Psoas muscle (tissue), 8 donors: ENCODE results near the gene ATP6V0E1. TPM values are rescaled to one million over a fixed set of nuclear protein-coding genes. Genes with fewer than 3 reads are reported as not detected.
"Not testable (repeated sequence)": the region's sequence is repeated elsewhere in the genome, so short reads cannot be mapped to it uniquely, and the experiment has no call there.

ENCODE experiments used
- ATAC-seq, 4 donors: fragments of 200-7000 bp; cut with Tn5 transposase; one replicate each; pipeline ENCODE4 v1.9.1; 2020; ENCODE audit warnings: moderate library complexity in 3 of 4, mild to moderate bottlenecking in 2 of 4
- DNase-seq, 2 donors: peaks; one replicate each; pipeline ENCODE4 v3.0.0-alpha.2; 2020
- H3K27ac ChIP-seq: fragments of 200-600 bp; one replicate; pipeline ENCODE4 v1.8.0; 2022
- H3K27me3 ChIP-seq, 3 donors: fragments of 200-600 bp in 1 of 3; one replicate each; pipeline versions ENCODE4 v1.6.1 to v1.8.0; 2013 to 2022; ENCODE audit warnings: low read length in 2 of 3, mild to moderate bottlenecking in 2 of 3, moderate library complexity in 1 of 3; ENCODE audit not compliant: insufficient read depth in 3 of 3
- H3K36me3 ChIP-seq, 2 donors: fragments of 200-600 bp in 1 of 2; one replicate each; pipeline versions ENCODE4 v1.6.1 to v1.8.0; 2013 to 2022; ENCODE audit warnings: low read depth in 1 of 2, mild to moderate bottlenecking in 1 of 2, moderate library complexity in 1 of 2; ENCODE audit not compliant: insufficient read depth in 1 of 2
- H3K4me1 ChIP-seq: fragments of 200-600 bp; one replicate; pipeline ENCODE4 v1.8.0; 2022
- H3K4me3 ChIP-seq: fragments of 200-600 bp; one replicate; pipeline ENCODE4 v1.8.0; 2022; ENCODE audit warnings: mild to moderate bottlenecking
- H3K9me3 ChIP-seq: fragments of 200-600 bp; one replicate; pipeline ENCODE4 v1.8.0; 2022
- WGBS, 3 donors: extraction: QIAGEN DNeasy Blood & Tissue Kit; methylation state at CpG; one replicate each; pipeline versions ENCODE4 v1.1.6 to v1.1.7; 2013; 5-methylcytosine and 5-hydroxymethylcytosine counted together
- intact Hi-C, 2 donors: fragments of 100-400 bp; cut with DNase I; formaldehyde crosslinking; loops; one replicate each; pipeline versions ENCODE4 v1.11.0 to v1.14.2; 2022
- polyA plus RNA-seq, 3 donors: library from polyadenylated mRNA; stranded (reverse); fragments of 200-250 nt; gene quantifications; one replicate each; pipeline ENCODE4 v1.2.3, GENCODE V29; 2013
- total RNA-seq, 4 donors: library from RNA; stranded (reverse); fragmentation: NEBNext Ultra II Directional in 2 of 4; extraction: Animal tissue kit (Norgen Biotek cat#: 25700) in 2 of 4; gene quantifications; one replicate each; pipeline versions ENCODE4 v1.2.1 to v1.2.4, GENCODE V29; 2021 to 2023
- TF ChIP-seq, protein P1 (sequence below): fragments of 200-600 bp; IDR thresholded peaks from one replicate; pipeline ENCODE4 v1.8.0; 2022; ENCODE audit warnings: antibody characterized with exemption
- donor health status: healthy with polysubstance abuse.
- donor health status: DM: no; HTN: no; CAD: no; lungs with moderate emphysema.
- donor health status: Bipolar disorder and iron deficiency.
- donor health status: healthy.
- donor health status: DM: yes; HTN: yes; CAD: no.
- donor health status: DM: no; HTN: no; CAD: no.
- donor health status: DM: no; HTN: no; CAD: no.
- donor health status: DM: yes; HTN: yes; CAD: no.

ATP6V0E1 gene
- total and polyA plus RNA-seq, 7 donors = 97.8 to 319 (median 163) TPM

DNA sequence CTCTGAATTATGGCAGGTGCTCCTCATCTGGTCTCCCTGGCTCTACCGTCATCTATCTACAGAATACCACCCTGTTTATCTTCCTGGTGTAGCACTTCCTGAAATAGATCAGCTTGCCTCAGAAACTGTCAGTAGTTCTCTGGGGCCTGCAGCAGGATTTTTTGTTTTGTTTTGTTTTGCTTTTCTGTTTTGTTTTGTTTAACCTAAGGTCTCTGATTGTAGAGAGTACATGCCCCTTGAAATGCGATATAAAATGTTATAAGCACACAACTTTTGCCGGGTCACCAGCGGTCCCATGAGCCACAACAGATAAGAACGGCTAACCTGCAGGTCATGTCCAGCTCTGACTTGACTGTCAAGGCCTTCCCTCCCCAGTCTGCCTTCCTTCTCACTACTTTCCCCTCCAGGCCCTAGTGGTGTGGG lies 45.9 kb downstream of the ATP6V0E1 start:
- no peak overlapping the region for H3K4me3 ChIP-seq
- peak in 1 of 4 donors; percentile 33 for ATAC-seq
- peaks cover 3 to 4% of the 10 kb centered on the region in 2 donors for H3K36me3 ChIP-seq
- 54 to 65% (median 56%) methylated on average over 5 of the region's 5 CpGs for WGBS, 3 donors
- no peak for DNase-seq
- TF ChIP-seq, protein P1, sequence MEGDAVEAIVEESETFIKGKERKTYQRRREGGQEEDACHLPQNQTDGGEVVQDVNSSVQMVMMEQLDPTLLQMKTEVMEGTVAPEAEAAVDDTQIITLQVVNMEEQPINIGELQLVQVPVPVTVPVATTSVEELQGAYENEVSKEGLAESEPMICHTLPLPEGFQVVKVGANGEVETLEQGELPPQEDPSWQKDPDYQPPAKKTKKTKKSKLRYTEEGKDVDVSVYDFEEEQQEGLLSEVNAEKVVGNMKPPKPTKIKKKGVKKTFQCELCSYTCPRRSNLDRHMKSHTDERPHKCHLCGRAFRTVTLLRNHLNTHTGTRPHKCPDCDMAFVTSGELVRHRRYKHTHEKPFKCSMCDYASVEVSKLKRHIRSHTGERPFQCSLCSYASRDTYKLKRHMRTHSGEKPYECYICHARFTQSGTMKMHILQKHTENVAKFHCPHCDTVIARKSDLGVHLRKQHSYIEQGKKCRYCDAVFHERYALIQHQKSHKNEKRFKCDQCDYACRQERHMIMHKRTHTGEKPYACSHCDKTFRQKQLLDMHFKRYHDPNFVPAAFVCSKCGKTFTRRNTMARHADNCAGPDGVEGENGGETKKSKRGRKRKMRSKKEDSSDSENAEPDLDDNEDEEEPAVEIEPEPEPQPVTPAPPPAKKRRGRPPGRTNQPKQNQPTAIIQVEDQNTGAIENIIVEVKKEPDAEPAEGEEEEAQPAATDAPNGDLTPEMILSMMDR = no peak
- H3K27ac ChIP-seq = peak overlapping the region; percentile 33
- intact Hi-C loops = no loop called here
- H3K9me3 ChIP-seq = no peaks in the 10 kb centered on the region
- no peaks in the 10 kb centered on the region for H3K27me3 ChIP-seq
- peaks cover 12% of the 10 kb centered on the region for H3K4me1 ChIP-seq

DNA sequence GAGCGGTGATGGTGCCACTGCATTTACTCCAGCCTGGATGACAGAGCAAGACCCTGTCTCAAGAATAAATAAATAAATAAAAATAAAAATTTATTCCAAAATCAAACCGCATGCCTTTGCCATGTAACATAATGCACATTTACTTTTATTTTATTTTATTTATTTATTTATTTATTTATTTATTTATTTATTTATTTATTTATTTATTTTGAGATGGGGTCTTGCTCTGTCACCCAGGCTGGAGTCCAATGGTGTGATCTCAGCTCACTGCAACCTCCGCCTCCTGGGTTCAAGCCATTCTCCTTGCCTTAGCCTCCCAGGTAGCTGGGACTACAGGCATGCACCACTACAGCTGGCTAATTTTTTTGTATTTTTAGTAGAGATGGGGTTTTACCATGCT lies 48.5 kb downstream of the ATP6V0E1 start:
- Histone ChIP-seq H3K4me1 (peaks cover 12% of the 10 kb centered on the region), H3K36me3 (peaks cover 6 to 27% of the 10 kb centered on the region in 2 donors)
- ATAC-seq, DNase-seq, H3K27me3 ChIP-seq, intact Hi-C loops, H3K27ac ChIP-seq, H3K9me3 ChIP-seq, H3K4me3 ChIP-seq: not testable (repeated sequence)
- 97 to 99% (median 98%) methylated on average over 3 of the region's 3 CpGs for WGBS, 3 donors

DNA sequence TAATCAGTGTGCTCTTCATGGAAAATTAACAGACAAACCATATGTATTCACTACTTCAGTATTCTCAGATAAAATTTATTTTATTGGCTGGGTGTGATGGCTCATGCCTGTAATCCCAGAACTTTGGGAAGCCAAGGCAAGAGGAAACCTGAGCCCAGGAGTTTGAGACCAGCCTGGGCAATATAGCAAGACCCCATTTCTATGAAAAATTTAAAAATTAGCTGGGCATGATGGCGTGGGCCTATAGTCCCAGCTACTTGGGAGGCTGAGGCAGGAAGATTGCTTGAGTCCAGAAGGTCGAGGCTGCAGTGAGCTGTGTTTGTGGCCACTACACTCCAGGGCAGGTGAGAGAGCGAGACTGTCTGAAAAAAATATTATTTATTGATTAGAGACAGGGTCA lies 49.2 kb downstream of the ATP6V0E1 start:
- peaks cover 12% of the 10 kb centered on the region for H3K4me1 ChIP-seq
- intact Hi-C loops = no loop called here
- H3K27ac ChIP-seq = no peak overlapping the region
- no peak overlapping the region for H3K4me3 ChIP-seq
- peaks cover 6 to 27% of the 10 kb centered on the region in 2 donors for H3K36me3 ChIP-seq
- ATAC-seq (no peak), DNase-seq (no peak)
- H3K9me3 ChIP-seq = no peaks in the 10 kb centered on the region
- no peaks in the 10 kb centered on the region for H3K27me3 ChIP-seq
- 91 to 99% (median 98%) methylated on average over 3 of the region's 3 CpGs for WGBS, 3 donors
- TF ChIP-seq, protein P1 = no peak

DNA sequence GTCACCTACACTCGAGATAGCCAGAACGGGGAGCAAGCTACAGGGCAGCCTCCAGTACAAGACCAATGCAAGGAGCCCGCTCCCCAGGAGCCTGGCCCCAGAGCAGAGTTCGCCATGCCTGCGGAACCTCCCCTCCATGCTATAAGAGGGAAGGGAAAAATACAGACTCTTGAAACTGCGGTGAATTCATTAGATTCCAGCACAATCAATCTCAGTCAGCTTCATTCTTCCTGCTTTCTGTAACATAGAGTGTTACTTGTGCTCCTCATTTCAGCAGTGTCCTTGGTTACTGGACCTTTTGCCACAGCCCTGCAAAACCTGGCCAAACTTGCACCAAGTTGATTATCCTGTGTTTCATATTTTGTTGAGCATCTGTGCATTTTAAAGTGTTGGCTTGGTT lies 50.4 kb downstream of the ATP6V0E1 start:
- Histone ChIP-seq H3K36me3 (peaks cover 6 to 27% of the 10 kb centered on the region in 2 donors), H3K4me1 (peaks cover 5% of the 10 kb centered on the region), H3K9me3 (no peaks in the 10 kb centered on the region), H3K27ac (no peak overlapping the region), H3K4me3 (no peak overlapping the region), H3K27me3 (no peaks in the 10 kb centered on the region)
- TF ChIP-seq, protein P1 = no peak
- WGBS, 3 donors = 85 to 91% (median 87%) methylated on average over 6 of the region's 6 CpGs
- ATAC-seq (no peak), DNase-seq (no peak)
- intact Hi-C loops = no loop called here

DNA sequence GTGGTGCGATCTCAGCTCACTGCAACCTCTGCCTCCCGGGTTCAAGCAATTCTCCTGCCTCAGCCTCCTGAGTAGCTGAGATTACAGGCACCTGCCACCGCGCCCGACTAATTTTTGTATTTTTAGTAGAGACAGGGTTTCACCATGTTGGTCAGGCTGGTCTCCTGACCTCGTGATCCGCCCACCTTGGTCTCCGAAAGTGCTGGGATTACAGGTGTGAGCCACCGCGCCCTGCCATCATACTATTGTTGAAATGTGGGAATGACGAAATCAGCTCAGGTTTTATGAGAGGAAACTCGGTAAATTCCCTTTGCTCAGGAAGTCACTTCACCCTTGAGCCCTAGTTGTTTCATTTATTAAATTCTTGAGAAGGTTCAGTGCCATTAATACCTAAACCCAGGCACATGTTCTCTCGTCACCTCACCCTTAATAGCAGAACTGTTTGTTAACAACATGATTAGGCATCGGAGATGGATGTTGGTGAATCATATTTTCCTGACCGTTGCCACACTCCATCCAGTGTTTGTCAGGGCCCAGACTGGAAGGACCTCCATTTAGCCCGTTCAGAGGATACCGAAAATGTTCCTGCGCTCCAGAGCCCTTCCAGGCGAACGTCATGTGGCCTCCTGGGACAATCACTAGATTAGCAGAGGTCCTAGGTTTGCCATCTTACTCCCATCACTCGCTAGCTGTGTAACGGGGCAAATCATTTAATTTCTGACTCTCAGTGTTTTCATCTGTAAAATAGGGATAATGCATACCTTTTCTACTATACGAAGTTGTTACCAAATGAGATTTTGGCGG lies 52.5 kb downstream of the ATP6V0E1 start:
- peaks cover 6 to 27% of the 10 kb centered on the region in 2 donors for H3K36me3 ChIP-seq
- H3K27me3 ChIP-seq = no peaks in the 10 kb centered on the region
- 88 to 92% (median 91%) methylated on average over 22 to 24 of the region's 24 CpGs for WGBS, 3 donors
- peak overlapping the region; percentile 24 for H3K27ac ChIP-seq
- TF ChIP-seq, protein P1 = no peak
- ATAC-seq (no peak), DNase-seq (no peak)
- H3K9me3 ChIP-seq = no peaks in the 10 kb centered on the region
- intact Hi-C loops = loop anchor here in 1 of 2 donors (5.0 kb wide), 1 partner anchor 1041 kb away; no protein-coding TSS in a partner anchor
- no peak overlapping the region for H3K4me3 ChIP-seq
- no peaks in the 10 kb centered on the region for H3K4me1 ChIP-seq
